Stimulated activated CD4-positive, alpha-beta T cell treated with anti-CD3 and anti-CD28 coated beads, Interleukin-4, amount 100 ng/mL, for 4 hours (primary cell): ENCODE measurements around the gene TMEM198.
A peak's percentile ranks its signal among the peaks of the same experiment; 100 is the strongest.

Source experiments
- DNase-seq, 2 experiments: peaks; one replicate each; pipeline ENCODE4 v3.0.0-alpha.2; 2020

Gene TMEM198

GRCh38 chr2:219509780-219510511 is 33.9 kb upstream of the TMEM198 start:
- DNase-seq: peak; percentile 34 to 41

- no peak for DNase-seq
Measured at GRCh38 chr2:219510512-219511135, 33.2 kb upstream of the TMEM198 start.

GRCh38 chr2:219511547-219512325 is 32.1 kb upstream of the TMEM198 start:
- no peak for DNase-seq

- no peak for DNase-seq
Measured at GRCh38 chr2:219512524-219513216, 31.2 kb upstream of the TMEM198 start.

- no peak for DNase-seq
Measured at GRCh38 chr2:219513787-219514186, 30.0 kb upstream of the TMEM198 start.

GRCh38 chr2:219514196-219514761 is 29.5 kb upstream of the TMEM198 start, which contains the start of gene ASIC4:
Gene ASIC4 (plus strand): TSS chr2:219514482. CDS start chr2:219514725, 243 bp downstream.
- no peak for DNase-seq

GRCh38 chr2:219514836-219515235 is 29.0 kb upstream of the TMEM198 start:
- DNase-seq: no peak

GRCh38 chr2:219515874-219516629 is 27.8 kb upstream of the TMEM198 start:
- DNase-seq: no peak

- no peak for DNase-seq
Measured at GRCh38 chr2:219516888-219517287, 26.9 kb upstream of the TMEM198 start.

GRCh38 chr2:219517954-219518778 is 25.7 kb upstream of the TMEM198 start:
- DNase-seq: no peak

- DNase-seq: no peak
Measured at GRCh38 chr2:219519526-219519916, 24.3 kb upstream of the TMEM198 start.

GRCh38 chr2:219520079-219520478 is 23.7 kb upstream of the TMEM198 start:
- DNase-seq: no peak

- no peak for DNase-seq
Measured at GRCh38 chr2:219521066-219521880, 22.6 kb upstream of the TMEM198 start.

- DNase-seq: no peak
Measured at GRCh38 chr2:219522111-219523030, 21.5 kb upstream of the TMEM198 start.

GRCh38 chr2:219523031-219523671 is 20.7 kb upstream of the TMEM198 start:
- no peak for DNase-seq

- no peak for DNase-seq
Measured at GRCh38 chr2:219524817-219525216, 19.0 kb upstream of the TMEM198 start.

GRCh38 chr2:219525533-219526232 is 18.1 kb upstream of the TMEM198 start:
- DNase-seq: no peak
